GM12873 (cell line): Measurements from ENCODE around the gene LIPC.

ENCODE experiments used
- TF ChIP-seq, protein P1 (sequence below): IDR thresholded peaks from 2 replicates; pipeline ENCODE4 v1.5.1; 2012; ENCODE audit warnings: low read depth, mild to moderate bottlenecking, moderate library complexity, low read length, control low read depth; ENCODE audit not compliant: insufficient read depth; ENCODE audit errors: missing control alignments

Gene LIPC

DNA sequence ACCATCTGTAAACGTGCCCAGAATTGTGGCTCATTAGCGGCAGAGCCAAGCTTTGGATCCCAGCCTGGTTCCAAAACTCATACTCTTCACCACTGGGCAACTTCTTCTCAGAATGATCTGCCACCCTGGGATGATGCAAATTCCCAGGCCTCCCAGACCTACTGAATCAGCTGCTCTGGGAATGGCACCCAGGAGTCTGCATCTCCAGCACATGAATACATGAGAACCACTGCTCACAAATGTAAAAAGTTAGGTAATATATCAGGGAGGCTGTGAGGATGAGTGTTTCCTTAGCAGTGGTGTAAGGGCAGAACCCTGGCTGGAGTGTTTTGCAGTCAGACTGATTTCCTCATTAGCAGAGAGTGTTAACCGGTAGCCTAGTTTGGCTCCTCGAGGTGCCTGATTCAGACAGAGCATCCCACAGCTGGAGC, 94.2 kb downstream of the LIPC start:
- TF ChIP-seq, protein P1, sequence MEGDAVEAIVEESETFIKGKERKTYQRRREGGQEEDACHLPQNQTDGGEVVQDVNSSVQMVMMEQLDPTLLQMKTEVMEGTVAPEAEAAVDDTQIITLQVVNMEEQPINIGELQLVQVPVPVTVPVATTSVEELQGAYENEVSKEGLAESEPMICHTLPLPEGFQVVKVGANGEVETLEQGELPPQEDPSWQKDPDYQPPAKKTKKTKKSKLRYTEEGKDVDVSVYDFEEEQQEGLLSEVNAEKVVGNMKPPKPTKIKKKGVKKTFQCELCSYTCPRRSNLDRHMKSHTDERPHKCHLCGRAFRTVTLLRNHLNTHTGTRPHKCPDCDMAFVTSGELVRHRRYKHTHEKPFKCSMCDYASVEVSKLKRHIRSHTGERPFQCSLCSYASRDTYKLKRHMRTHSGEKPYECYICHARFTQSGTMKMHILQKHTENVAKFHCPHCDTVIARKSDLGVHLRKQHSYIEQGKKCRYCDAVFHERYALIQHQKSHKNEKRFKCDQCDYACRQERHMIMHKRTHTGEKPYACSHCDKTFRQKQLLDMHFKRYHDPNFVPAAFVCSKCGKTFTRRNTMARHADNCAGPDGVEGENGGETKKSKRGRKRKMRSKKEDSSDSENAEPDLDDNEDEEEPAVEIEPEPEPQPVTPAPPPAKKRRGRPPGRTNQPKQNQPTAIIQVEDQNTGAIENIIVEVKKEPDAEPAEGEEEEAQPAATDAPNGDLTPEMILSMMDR: no peak

DNA sequence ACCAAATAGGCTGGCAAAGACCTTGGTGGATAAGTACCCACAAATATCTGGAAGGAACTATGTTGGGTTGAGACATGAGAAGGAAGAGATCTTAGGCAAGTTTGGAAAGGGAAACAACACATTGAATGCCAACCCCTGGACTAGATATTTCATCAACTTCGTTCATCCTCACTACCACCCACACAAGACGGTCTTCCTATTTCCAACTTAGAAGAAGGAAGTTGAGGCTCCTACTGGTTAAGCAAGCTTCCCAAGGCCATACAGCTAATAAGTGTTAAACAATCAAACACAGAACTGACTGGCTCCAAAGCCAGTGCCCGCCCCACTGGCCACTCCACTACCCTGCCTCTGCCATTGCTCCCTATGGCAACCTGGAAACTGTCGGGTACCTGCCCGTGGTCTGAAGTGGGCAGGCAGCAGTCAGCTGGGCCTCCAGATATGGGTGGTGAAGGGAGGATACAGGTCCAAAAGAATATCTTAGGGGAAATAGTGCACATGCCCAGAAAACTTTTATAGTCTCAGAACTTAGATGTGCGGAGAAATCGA, 94.9 kb downstream of the LIPC start:
- TF ChIP-seq, protein P1: no peak

GRCh38 chr15:58527573-58528187, 95.9 kb downstream of the LIPC start:
- TF ChIP-seq, protein P1: no peak

DNA sequence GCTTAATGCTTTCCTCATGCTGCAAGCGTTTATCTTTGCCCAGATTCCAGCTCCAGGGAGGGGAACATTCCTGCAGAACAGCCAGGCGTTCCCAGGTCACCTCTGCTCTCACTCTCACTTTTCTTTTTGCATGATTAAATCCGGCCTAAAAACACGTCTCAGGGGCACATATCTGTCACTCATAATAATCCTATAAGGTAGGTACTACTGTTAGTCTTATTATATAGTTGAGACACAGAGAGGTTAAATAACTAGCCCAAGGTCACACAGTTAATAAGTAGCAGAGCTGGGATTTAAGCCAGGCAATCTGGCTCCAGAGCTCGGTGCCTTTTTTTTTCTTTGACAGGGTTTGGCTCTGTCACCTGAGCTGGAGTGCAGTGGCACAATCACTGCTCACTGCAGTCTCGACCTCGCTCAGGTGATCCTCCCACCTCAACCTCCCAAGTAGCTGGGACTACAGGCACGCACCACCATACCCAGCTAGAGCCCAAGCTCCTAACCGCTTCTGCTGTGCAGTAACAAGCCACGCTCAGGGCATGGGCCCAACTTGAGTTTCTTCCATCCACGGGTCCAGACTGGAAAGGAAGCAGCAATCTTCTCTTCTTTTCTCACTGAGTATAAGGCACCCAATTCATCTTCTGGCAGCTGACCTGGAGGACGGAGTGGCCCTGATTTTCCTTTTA, 96.5 kb downstream of the LIPC start:
- TF ChIP-seq, protein P1: no peak

- TF ChIP-seq, protein P1: no peak
Observed at GRCh38 chr15:58529041-58529440, 97.2 kb downstream of the LIPC start.

- TF ChIP-seq, protein P1: no peak
Observed at GRCh38 chr15:58530056-58530590, 98.3 kb downstream of the LIPC start.

DNA sequence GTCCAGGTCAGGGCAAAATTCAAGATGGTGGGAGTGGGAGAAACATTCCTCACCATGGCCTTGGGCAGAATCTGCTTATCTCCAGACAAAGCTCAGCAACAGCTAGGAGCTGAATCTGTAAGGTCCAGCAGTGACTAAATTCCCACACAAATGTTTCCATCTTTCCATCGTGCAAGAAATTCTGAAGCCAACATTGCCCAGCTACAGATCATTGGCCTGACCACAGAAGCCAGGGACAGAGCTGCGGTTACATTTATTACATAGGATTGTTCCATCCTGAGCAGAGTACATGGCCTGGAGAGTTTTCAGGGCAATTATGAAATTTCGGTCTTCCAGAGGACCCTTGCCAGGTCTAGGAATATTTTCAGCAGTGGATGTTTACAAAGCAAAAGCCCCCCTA, 100.3 kb downstream of the LIPC start:
- TF ChIP-seq, protein P1: no peak
